Liver (tissue), 9 donors: Measurements from ENCODE around the gene TGM5. TPM values are rescaled to one million over a fixed set of nuclear protein-coding genes. Genes with fewer than 3 reads are reported as not detected.

ENCODE experiments used
- DNase-seq: peaks from one replicate; pipeline ENCODE4 v3.0.0-alpha.2; 2017; ENCODE audit warnings: low spot score
- H3K27ac ChIP-seq, 2 donors: one replicate each; pipeline ENCODE4 v1.7.0; 2013; ENCODE audit warnings: inconsistent platforms in 2 of 2, low read length in 2 of 2, control low read depth in 1 of 2, low read depth in 1 of 2, mild to moderate bottlenecking in 1 of 2
- H3K27me3 ChIP-seq, 4 donors: one replicate each; pipeline versions ENCODE4 v1.6.1 to v1.7.0; 2013; ENCODE audit warnings: low read length in 3 of 4, inconsistent platforms in 1 of 4, mild to moderate bottlenecking in 1 of 4, moderate library complexity in 1 of 4; ENCODE audit not compliant: control insufficient read depth in 4 of 4, insufficient read depth in 4 of 4
- H3K36me3 ChIP-seq, 4 donors: one replicate each; pipeline versions ENCODE4 v1.6.1 to v1.7.0; 2013; ENCODE audit warnings: low read length in 3 of 4, mild to moderate bottlenecking in 3 of 4, low read depth in 1 of 4, moderate library complexity in 1 of 4; ENCODE audit not compliant: control insufficient read depth in 4 of 4, insufficient read depth in 3 of 4
- H3K4me1 ChIP-seq, 4 donors: one replicate each; pipeline versions ENCODE4 v1.6.1 to v1.7.0; 2013; ENCODE audit warnings: low read length in 3 of 4, mild to moderate bottlenecking in 3 of 4, moderate library complexity in 1 of 4; ENCODE audit not compliant: control insufficient read depth in 4 of 4, insufficient read depth in 4 of 4
- H3K4me3 ChIP-seq, 3 donors: one replicate each; pipeline versions ENCODE4 v1.6.1 to v1.7.0; 2013; ENCODE audit warnings: low read length in 3 of 3, control low read depth in 1 of 3, low read depth in 1 of 3, mild to moderate bottlenecking in 1 of 3
- H3K9ac ChIP-seq, 2 donors: one replicate each; pipeline ENCODE4 v1.7.0; 2013; ENCODE audit warnings: low read length in 2 of 2, mild to moderate bottlenecking in 2 of 2, moderate library complexity in 2 of 2, control low read depth in 1 of 2, low read depth in 1 of 2
- H3K9me3 ChIP-seq, 4 donors: one replicate each; pipeline versions ENCODE4 v1.6.1 to v1.7.0; 2013; ENCODE audit warnings: low read length in 3 of 4; ENCODE audit not compliant: control insufficient read depth in 4 of 4
- ATF3 ChIP-seq: IDR thresholded peaks from 2 replicates; pipeline ENCODE4 v1.6.1; 2016; ENCODE audit warnings: antibody characterized with exemption
- CTCF ChIP-seq: fragments of 150-350 bp; IDR thresholded peaks from 2 replicates; pipeline ENCODE4 v1.5.1; 2017; ENCODE audit warnings: improper control_type of control experiment, low read depth, low read length; ENCODE audit not compliant: missing input control
- FOXA2 ChIP-seq: IDR thresholded peaks from 2 replicates; pipeline ENCODE4 v1.6.1; 2016; ENCODE audit warnings: antibody characterized with exemption
- JUND ChIP-seq, 2 donors: IDR thresholded peaks; 2 replicates each; pipeline ENCODE4 v1.6.1; 2016; ENCODE audit warnings: antibody characterized with exemption in 2 of 2
- MAX ChIP-seq: IDR thresholded peaks from 2 replicates; pipeline ENCODE4 v1.6.1; 2016; ENCODE audit warnings: antibody characterized with exemption
- RAD21 ChIP-seq, 2 donors: IDR thresholded peaks; 2 replicates each; pipeline ENCODE4 v1.6.1; 2016; ENCODE audit warnings: antibody characterized with exemption in 2 of 2, mild to moderate bottlenecking in 2 of 2
- REST ChIP-seq: IDR thresholded peaks from 2 replicates; pipeline ENCODE4 v1.6.1; 2016; ENCODE audit warnings: antibody characterized with exemption, mild to moderate bottlenecking
- SP1 ChIP-seq: IDR thresholded peaks from 2 replicates; pipeline ENCODE4 v1.6.1; 2018; ENCODE audit warnings: antibody characterized with exemption, mild to moderate bottlenecking
- TAF1 ChIP-seq: conservative IDR thresholded peaks from 2 replicates; pipeline ENCODE4 v1.6.1; 2016; ENCODE audit warnings: antibody characterized with exemption, mild to moderate bottlenecking
- ZBTB33 ChIP-seq: IDR thresholded peaks from 2 replicates; pipeline ENCODE4 v1.6.1; 2016; ENCODE audit warnings: antibody characterized with exemption
- WGBS: extraction: QIAGEN DNeasy Blood & Tissue Kit; methylation state at CpG from one replicate; pipeline ENCODE4 v1.1.7; 2013; 5-methylcytosine and 5-hydroxymethylcytosine counted together
- polyA plus RNA-seq, 2 donors: library from polyadenylated mRNA; stranded (reverse) in 1 of 2; unstranded in 1 of 2; fragments of 200-250 nt in 1 of 2; fragments of >200 nt in 1 of 2; fragmentation: Nextera tagmentation in 1 of 2; extraction: Ambion mirVana in 1 of 2; gene quantifications; one replicate each; pipeline versions ENCODE4 v1.2.1 to v1.2.3, GENCODE V29; 2013 to 2015
- total RNA-seq, 2 donors: library from RNA; depleted of rRNA; stranded (reverse); fragments of >200 nt; gene quantifications; one replicate each; pipeline ENCODE4 v1.2.3, GENCODE V29; 2014
- donor health status: healthy.
- donor health status: healthy.
- donor health status: healthy.
- donor health status: healthy.
- donor health status: healthy.

Gene TGM5
- total and polyA plus RNA-seq, 4 donors: not detected

- peaks cover 0 to 17% (median 10%) of the 10 kb centered on the region in 4 donors for H3K36me3 ChIP-seq
- TF ChIP-seq FOXA2 (no peak), SP1 (no peak), CTCF (no peak), TAF1 (no peak), ZBTB33 (no peak)
- H3K4me3 ChIP-seq: no peak overlapping the region
- no peaks in the 10 kb centered on the region for H3K9me3 ChIP-seq
- WGBS: 88% methylated on average over 3 of the region's 3 CpGs
- H3K27me3 ChIP-seq: no peaks in the 10 kb centered on the region
- no peak for DNase-seq
- no peaks in the 10 kb centered on the region for H3K4me1 ChIP-seq
- H3K27ac ChIP-seq: no peak overlapping the region
- no peak overlapping the region for H3K9ac ChIP-seq
Measured at GRCh38 chr15:43199945-43200488, 66.7 kb downstream of the TGM5 start.

GRCh38 chr15:43198992-43199391 lies 67.7 kb downstream of the TGM5 start:
- no peak overlapping the region for H3K9ac ChIP-seq
- H3K36me3 ChIP-seq: peaks cover 4 to 26% (median 18%) of the 10 kb centered on the region in 4 donors
- 98% methylated on average over 3 of the region's 3 CpGs for WGBS

More at GRCh38 chr15:43198992-43199391, 67.7 kb downstream of the TGM5 start:
- H3K27me3 ChIP-seq: no peaks in the 10 kb centered on the region
- no peak for DNase-seq
- no peaks in the 10 kb centered on the region for H3K9me3 ChIP-seq
- no peaks in the 10 kb centered on the region for H3K4me1 ChIP-seq
- H3K4me3 ChIP-seq: no peak overlapping the region
- no peak for TF ChIP-seq TAF1
- TF ChIP-seq RAD21 (IDR thresholded peaks at IDR 0.05): no peak
- TF ChIP-seq ATF3: no peak
- no peak for TF ChIP-seq MAX
- no peak for TF ChIP-seq REST
- TF ChIP-seq CTCF: no peak
- no peak for TF ChIP-seq JUND (IDR thresholded peaks at IDR 0.05)
- no peak for TF ChIP-seq FOXA2
- H3K27ac ChIP-seq: no peak overlapping the region
